NCI-H146 (cell line): ENCODE data around the gene FRA10AC1.
A peak's percentile ranks its signal among the peaks of the same experiment; 100 is the strongest.

Experiments used
- DNase-seq: peaks from one replicate; lab custom pipeline; 2025; lab: John Stamatoyannopoulos, UW

Gene FRA10AC1

GRCh38 chr10:93629647-93630305 lies 72.6 kb downstream of the FRA10AC1 start:
- DNase-seq = peak; percentile 4

- DNase-seq = no peak
Observed at GRCh38 chr10:93628858-93629257, 73.5 kb downstream of the FRA10AC1 start.

GRCh38 chr10:93622942-93623341 lies 79.5 kb downstream of the FRA10AC1 start:
- DNase-seq = no peak

GRCh38 chr10:93620925-93621324 lies 81.5 kb downstream of the FRA10AC1 start:
- no peak for DNase-seq
